Activated CD4-positive, alpha-beta T cell treated with anti-CD3 and anti-CD28 coated beads, Interleukin-2, amount 50 U/mL, for 48 hours (primary cell): ENCODE data around the gene FAM111B.
"Not testable (repeated sequence)": the region's sequence is repeated elsewhere in the genome, so short reads cannot be mapped to it uniquely, and the experiment has no call there.

Experiments used
- DNase-seq, 2 experiments: peaks; one replicate each; pipeline ENCODE4 v3.0.0-alpha.2; 2020

FAM111B gene

DNA sequence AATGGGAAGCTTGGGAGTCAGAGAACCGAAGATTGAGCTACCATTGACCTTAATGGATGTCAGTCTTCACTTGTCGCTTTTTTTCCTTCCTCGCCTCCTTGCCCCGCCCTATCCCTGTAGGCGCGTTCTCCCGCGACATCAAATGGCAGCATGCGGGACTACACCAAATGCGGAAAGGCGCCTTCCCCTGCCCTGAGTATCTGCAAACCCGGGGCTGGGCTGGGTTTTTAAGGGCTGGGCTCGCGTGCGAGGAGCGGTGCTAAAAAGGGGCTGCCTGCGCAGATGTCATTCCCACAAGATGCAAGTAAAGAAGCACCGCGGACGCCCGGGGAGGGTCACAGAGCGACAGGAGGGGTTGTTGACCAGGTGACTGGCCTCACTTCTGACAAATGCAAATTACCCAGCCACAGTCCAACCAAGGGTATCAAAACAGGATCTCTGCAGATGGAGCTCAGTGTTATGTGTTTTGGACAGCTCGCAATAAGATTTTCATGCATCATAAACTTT lies 4.7 kb upstream of the FAM111B start:
- DNase-seq: peak; percentile 77 to 80

DNA sequence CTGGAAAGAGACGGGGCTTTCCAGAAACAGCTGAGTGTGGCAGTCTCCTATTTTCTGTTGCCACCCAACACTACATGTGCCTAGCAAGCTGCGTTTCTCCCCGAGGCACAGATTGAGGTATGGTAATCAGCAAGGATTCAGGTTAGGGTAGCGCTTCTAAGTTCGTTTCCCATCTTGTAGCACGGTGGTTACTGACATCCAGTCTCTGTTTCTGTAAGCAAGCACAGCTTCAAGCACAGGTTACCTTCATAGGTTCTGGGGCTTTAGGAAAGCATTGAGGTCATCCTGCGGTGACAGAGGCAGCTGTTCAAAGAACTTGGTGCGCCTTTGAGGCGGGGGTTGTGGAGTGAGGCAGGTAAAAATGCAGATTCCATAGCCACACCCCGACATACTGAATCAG lies 684 bp downstream of the FAM111B start:
- DNase-seq: peak; percentile 7 to 32

DNA sequence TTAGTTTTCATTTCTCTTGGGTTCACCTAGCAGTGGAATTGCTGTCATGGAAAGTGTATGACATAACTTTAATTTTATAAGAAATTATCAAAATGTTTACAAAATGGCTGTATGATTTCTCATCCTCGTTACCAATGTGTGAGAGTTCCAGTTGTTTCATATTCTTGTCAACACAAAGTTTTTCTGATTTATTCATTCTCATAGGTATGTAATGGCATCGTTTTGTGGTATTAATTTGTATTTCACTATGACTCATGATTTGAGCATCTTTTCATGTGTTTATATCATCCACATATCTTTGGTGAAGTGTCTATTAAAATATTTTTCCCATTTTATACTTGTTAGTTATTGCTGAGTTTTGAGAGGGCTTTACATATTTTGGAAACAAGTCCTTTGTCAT lies 5.5 kb downstream of the FAM111B start:
- no peak for DNase-seq

DNA sequence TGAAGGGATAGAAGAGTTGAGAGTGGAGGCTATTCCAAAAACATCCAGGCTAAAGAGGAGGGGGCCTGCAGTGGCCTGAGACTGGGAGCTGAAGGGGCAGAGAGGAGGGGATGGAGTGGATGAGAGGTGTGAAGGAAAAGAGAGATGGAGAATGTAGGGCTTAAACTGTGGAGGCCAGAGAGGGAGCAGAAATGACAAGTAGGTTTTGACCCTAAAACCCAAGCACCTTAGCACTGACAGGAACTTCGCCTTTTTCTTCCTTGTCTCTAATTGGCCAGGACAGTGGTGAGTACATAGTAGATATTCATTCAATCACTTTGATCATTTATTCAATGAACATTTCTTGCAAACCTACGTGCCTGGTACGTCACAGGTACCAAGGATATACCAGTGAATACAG lies 7.3 kb downstream of the FAM111B start:
- no peak for DNase-seq

DNA sequence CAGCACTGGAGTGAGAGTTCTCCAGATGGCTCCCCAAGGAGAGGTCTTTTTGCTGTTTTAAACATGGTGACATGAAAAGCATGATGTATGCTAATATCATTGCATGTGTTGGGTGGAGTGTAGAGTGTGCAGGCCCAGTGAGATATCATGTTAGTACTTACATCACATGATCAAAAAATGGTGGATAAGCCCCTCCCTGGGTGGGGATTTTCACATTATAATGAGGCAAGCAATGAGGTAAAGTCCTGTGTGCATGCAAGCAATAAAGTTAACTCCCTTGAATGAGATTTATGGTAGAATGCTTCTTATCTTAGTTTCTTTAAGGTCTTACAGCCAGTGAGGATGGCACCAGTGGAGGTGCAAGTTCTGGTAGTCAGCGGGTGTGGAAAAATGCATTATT lies 8.5 kb downstream of the FAM111B start:
- no peak for DNase-seq

DNA sequence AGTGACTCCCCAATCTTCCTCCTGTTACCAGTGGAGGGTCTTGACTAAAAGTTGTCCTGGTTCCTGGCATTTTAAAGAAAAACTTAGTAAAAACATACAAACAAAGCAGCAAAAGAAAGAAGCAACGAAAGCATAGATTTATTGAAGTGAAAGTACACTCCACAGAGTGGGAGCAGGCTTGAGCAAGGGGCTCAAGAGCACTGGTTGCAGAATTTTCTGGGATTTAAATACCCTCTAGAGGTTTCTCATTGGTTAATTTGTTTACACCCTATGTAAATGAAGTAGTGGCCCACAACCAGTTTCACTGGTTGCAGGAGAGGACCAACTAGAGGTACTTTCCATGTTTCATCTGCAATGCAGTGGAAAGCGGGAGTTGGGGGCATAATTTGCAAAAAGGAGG lies 10.7 kb downstream of the FAM111B start:
- DNase-seq: no peak

DNA sequence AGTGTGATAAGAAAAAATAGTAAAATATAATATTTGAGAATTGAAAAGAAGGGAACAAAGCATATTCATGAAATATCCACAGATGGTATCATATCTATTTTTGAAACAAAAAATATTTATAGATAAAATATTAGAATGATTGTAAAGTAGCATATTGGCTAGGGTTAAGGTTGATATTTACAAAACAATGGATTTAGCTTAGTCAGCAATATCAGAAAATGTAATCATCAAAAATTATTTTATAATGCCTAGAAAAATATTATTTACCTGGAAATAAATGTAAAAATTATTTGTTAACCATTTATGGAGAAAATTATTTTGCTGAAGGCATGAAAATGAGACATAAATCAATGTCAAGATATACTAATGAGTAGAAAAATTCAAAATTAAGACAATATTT lies 12.8 kb downstream of the FAM111B start:
- DNase-seq: no peak

DNA sequence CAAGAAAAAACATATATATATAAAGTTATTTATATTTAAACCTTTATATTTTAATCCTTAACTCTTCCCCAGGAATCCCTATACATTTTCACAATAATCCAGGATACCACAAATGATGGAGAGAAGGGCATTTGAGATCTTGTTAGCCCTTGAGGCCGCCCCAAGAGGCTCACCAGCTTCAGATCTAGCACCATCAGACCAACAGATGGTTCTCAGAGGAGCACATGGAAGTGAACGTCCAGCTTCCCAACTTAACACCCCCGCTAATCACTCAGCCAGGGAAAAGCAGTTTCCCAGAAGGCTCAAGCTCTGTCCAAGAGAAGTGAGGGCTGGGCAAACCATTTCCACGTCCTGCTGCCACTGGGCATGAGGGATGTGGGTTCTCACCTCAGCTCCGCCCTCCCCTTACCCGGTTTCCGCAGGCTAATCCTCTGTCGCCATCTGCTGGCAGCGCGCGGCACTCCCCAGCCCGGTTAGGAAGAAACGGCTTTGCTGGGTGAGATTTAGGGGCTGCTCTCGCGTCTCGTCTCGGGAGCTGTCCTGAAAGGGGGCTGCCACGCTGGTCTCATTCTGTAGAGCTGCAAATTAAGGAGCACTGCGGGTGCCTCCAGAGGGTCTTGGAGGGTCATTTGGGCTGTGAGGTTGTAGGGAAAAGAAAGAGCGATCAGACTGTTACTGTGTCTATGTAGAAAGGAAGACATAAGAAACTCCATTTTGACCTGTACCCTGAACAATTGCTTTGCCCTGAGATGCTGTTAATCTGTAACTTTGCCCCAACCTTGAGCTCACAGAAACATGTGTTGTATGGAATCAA lies 28.8 kb downstream of the FAM111B start:
- DNase-seq: peak; percentile 93

DNA sequence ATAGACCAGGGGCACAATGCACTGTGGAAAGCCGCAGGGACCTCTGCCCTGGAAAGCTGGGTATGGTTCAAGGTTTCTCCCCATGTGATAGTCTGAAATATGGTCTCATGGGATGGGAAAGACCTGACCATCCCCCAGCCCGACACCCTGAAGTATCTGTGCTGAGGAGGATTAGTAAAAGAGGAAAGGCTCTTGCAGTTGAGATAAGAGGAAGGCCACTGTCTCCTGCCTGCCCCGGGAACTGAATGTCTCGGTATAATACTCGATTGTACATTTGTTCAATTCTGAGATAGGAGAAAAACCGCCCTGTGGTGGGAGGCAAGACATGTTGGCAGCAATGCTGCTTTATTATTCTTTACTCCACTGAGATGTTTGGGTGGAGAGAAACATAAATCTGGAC lies 29.5 kb downstream of the FAM111B start:
- DNase-seq: not testable (repeated sequence)

DNA sequence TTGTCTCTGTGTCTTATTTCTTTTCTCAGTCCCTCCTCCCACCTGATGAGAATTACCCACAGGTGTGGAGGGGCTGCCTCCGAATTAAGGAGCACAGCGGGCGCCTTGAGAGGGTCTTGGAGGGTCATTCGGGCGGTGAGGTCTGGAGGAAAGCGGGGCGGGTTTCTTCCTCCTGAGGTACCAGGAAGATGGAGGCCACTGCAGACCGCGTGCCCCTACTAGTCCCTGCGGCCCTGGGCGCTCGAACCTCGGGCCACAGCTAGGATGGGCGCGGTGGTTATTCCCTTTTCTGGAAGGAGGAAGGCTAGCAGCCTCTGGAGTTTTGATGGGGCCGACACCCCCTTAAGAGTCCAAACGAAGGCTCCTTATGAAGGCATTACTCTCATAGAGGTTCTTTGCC lies 30.2 kb downstream of the FAM111B start:
- no peak for DNase-seq

DNA sequence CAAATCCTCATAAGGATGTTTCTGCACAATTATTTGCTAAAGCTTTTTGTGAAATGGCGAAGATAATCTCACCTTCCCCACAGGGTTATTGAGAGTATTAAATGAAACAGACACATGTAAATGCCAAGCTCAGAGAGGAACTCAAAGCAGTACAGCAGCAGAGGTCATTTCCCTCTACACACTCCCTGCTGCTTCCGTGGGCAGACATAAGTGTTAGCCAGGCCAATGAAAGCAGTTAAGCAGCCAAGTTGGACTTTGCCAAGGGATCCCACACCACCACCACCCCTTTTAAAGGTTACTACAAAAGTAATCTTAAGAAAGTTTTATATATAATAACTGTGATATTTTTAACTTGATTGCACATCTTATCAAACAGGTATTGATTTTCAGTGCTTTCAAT lies 31.6 kb downstream of the FAM111B start:
- no peak for DNase-seq

DNA sequence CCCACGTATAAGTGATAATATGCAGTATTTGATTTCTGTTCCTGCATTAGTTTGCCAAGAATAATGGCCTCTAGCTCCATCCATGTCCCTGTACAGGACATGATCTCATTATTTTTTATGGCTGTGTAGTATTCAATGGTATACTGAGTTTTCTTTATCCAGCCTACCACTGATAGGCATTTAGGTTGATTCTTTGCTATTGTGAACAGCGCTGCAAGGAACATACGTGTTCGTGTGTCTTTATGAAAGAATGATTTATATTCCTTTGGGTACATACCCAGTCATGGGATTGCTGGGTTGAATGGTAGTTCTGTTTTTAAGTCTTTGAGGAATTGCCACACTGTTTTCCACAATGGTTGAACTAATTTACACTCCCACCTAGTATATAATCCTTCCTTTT lies 34.2 kb downstream of the FAM111B start:
- DNase-seq: no peak

DNA sequence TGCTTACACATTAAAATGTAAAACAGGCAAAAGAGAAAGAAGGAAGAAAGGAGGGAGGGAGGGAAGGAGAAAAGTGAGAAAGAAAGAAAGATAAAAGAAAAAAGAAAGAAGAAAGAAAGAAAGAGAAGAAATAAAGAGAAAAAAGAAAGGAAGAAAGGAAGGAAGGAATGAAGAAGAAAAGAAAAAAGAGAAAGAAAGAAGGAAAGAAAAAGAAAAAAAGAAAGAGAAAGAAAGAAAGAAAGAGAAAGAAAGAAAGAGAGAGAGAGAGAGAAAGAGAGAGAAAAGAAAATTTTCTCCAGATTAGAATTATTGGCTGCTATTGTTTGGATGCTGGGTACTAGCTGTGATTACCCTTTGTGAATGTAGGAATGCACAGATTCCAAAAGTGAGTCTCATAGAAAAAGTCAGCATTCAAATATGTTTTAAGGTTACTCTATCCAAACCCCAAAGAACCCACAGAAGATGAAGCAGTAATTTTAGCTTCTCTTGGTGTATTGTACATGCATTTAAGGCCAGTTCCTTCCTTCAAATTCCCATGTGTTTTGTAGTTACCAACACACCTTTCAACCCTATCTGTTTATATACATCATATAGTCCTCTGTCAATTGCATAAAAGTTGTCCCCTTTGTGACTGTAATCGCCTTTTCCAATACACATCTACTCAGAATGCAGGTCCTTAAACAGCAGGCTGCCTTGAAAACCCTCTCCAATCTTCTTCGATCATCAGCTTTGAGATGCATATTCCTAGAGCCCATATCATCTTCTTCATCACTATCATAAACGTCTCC lies 34.8 kb downstream of the FAM111B start:
- no peak for DNase-seq

DNA sequence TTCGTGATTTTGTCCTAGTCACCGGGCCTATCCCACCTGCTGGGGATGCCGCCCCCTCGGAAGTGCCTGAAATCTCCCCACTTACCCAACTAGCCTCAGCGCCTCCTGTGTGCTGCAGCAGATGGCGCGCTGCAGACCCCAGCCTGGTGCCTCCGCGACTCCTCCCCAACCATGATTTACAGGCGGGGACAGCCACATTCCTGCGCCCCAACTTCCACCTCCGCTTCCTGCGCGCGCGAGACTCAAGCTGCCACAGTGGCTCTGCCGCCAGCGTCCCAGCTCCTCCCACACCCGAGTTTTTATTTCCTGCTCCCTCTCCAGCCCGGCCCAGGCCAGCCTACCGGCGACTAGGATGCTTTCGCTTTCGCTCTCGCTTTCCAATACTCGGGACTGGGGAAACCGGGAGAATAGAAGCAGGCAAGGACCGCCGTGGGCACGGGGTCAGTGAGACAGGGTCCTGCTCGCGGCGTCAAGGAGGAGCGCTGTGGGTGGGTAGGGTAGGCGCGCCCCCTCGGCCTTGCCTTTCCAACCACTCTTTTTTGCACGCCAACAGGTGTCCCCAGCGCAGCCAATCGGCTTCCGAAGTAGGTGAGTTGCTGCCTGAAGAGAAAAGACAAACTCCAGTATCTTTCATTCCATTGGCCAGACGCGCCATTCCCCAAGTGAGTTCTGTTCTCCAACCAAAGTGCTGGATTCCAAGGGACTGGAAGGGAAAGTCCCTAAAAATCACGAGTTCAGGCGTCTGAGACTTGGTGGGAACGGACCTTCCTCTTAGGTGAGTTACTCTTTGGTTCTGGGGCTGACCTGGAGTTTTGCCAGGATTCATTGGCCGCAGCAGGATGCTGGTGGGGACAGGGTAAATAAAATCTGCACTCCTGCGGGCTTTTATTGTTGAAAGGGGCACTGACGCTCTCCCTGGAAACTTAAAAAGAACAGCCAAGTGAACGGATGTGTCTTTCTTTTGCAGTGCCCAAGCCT lies 35.8 kb downstream of the FAM111B start, which contains the start of gene FAM111A:
Gene FAM111A (plus strand): TSS at position 327 of the 978 bp plus-strand sequence. CDS start 6,017 bp downstream, outside the sequence.
- DNase-seq: peak; percentile 82 to 89

DNA sequence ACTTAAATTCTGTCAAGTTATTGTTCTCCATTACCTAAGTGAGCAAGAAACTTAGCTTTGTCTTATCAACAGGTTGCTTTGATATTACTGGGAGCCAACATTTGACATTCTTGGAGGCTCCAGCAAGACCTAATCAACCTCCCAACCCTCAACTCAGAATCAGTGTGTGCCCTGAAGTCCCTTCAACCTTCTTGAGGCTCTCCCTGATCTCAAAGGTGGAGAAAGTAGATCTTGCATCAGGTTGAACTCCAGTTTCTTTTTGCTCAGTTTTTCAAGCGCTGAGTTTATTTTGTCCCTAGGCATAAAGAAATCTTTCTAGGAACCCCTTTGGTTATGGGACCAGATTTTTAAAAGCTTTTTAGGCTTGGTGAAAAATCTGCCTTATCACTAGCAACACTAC lies 37.1 kb downstream of the FAM111B start:
- no peak for DNase-seq

DNA sequence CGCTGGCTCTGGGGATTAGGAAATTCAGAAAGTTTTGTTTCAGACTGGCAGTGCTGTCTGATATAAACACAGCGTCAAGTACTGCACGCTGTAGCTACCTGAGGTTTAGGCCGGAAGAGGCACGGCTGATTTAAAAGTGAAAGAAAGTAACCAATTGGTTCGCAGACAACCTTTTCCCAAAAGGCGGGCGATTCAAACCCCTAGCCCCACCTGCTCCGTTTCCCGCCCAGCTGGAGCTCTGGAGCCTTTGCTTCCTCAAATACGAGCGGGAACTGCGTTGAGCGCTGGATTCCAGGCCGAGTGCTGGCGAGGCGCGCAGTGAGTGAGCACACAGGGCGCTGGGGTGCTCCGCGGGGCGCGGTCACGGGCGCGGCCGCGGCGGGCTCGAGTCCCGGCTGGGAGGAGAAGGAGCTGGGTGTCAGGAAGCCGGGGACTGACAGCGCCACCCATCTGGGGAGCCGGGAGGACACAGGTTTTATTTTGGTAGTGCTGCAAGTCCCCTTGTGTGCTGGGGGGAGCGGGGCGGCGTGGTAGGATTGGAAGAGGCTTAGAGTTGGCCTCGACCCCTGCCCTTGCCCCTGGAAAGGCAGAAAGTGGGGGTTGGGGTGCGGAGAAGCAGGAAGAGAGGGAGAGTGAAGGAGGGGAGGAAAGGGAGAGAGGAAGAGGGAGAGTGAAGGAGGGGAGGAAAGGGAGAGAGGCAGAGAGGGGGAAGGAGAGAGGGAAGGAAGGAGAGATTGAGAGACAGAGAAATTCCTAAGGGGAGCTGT lies 37.7 kb downstream of the FAM111B start:
- peak; percentile 77 to 83 for DNase-seq

DNA sequence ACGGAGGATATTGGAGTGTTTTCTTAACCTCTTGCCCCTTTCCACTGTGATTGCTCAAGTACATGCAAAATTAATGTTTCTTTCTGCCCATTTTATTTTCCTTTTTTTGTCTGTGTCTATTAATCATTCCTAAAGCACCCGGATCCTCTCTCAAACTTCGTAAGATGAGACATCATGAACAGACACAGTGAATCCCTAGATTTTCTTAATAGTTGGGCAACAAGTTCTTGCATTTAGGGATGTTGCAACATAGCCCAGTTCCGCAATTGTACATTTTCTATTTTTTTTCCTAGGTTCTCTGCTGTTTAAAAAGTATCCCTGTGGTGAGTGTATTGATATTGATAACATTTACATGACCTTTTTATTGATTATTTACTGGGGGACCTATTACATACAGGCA lies 38.5 kb downstream of the FAM111B start:
- DNase-seq: no peak

DNA sequence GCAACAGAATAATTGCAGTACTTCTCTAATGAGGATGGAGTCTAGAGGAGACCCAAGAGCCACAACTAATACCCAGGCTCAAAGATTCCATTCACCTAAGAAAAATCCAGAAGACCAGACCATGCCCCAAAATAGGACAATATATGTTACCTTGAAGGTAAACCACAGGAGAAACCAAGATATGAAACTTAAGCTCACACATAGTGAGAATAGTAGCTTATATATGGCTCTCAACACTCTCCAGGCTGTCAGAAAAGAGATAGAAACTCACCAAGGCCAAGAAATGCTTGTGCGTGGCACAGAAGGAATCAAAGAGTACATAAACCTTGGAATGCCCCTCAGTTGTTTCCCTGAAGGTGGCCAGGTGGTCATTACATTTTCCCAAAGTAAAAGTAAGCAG lies 44.7 kb downstream of the FAM111B start:
- DNase-seq: no peak

DNA sequence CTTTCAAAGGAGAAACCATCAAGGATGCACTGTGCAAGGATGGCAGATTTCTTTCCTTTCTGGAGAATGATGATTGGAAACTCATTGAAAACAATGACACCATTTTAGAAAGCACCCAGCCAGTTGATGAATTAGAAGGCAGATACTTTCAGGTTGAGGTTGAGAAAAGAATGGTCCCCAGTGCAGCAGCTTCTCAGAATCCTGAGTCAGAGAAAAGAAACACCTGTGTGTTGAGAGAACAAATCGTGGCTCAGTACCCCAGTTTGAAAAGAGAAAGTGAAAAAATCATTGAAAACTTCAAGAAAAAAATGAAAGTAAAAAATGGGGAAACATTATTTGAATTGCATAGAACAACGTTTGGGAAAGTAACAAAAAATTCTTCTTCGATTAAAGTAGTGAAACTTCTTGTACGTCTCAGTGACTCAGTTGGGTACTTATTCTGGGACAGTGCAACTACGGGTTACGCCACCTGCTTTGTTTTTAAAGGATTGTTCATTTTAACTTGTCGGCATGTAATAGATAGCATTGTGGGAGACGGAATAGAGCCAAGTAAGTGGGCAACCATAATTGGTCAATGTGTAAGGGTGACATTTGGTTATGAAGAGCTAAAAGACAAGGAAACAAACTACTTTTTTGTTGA lies 45.4 kb downstream of the FAM111B start:
- peak in 1 of 2 experiments; percentile 28 for DNase-seq

DNA sequence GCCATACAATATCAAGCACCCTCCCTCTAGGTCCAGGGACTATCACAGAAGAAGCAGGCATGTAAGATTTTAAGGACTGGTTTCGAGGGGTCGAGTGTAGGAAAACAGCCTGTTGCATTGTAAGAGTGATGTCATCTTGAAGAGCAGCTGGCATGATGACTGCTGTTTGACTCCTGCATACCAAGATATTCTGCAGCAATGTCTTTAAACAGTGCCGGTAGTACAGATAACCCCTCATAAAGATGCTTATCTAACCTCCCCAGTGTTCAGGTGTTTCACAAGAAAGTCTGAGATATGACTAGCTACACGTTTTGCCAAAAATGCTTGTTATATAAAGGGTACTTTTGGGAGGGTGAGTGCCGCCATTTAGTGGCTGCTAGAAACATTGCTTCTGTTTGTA lies 47.6 kb downstream of the FAM111B start:
- no peak for DNase-seq

DNA sequence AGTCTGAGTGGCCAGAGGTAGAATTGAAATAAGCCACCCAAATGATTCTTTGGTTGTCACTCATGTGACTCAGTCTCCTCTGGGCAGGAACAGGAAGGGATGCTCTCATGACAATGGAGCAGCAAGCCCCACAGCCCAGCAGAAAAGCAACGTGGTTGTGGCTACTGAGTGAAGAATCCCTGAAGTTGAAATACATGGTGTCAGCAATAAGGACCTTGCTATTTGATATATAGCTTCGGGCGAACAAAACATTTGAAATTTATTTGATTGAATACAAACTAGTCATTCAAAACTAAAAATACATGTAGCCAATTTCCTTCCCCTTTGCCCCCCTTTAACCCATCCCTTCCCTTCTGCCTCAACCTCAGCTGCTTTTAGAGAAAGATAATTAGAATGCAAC lies 50.4 kb downstream of the FAM111B start:
- DNase-seq: no peak
